ENCODE measurements around the gene PTBP3. TPM values are rescaled to one million over a fixed set of nuclear protein-coding genes. Genes with fewer than 3 reads are reported as not detected.
A peak's percentile ranks its signal among the peaks of the same experiment; 100 is the strongest.

PTBP3 gene
- total RNA-seq, 1 donor from 2014 or later: 108 TPM

DNA sequence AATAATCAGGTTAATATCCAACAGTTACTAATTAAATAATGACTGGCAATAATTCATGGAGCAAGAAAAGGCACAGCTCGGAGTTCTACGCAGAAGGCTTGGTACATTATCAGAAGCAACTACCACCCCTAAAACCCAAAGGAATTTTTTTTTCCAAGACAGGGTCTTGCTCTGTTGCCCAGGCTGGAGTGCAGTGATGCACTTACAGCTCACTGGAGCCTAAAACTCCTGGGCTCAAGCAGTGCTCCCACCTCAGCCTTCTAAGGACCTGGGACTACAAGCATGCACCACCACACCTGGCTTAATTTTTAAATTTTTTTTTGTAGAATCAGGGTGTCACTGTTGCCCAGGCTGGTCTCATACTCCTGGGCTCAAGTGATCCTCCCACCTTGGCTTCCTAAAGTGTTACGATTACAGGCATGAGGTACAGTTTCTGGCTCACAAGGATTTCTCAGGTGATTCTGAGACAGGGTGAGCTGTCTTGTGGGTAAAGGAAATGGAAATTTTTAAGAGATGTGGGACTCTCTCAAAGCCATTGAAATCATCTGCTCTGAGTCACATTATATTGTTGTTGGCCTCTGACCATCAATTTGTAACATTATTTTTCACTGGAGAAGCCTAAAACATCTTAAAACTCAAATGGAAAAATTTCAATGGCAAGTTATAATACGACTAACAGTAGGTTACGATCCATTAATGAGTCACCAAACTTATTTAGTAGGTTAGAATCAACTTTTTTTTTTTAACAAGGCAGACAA lies 26.8 kb upstream of the PTBP3 start:
- H3K4me2 ChIP-seq (ENCODE audit: low read length): peak overlapping the region; percentile 21
- Mint-ChIP-seq H3K27me3 (ENCODE audit: low read depth, unreplicated experiment) (no peaks in the 10 kb centered on the region), H3K27ac (ENCODE audit: unreplicated experiment) (no peak overlapping the region)

DNA sequence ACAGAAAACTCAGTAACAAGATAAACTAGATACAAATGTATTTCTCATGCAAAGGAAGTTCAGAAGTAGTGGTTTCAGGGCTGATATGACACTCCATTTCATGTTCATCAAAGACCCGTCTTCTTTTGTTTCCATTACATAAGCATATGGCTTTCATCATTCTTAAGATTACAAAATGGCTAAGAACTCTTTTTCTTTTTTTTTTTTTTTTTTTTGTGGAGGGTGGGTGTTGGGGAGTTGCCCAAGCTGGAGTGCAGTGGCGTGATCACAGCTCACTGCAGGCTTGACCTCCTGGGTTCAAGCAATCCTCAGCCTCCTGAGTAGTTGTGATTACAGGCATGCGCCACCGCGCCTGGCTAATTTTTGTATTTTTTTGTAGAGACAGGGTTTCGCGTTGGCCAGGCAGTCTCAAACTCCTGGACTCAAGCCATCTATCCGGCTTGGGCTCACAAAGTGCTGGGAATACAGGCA lies 22.0 kb upstream of the PTBP3 start:
- Mint-ChIP-seq H3K4me3 (ENCODE audit: unreplicated experiment) (no peak overlapping the region), H3K4me1 (ENCODE audit: low read depth, unreplicated experiment) (no peaks in the 10 kb centered on the region), H3K27ac (ENCODE audit: unreplicated experiment) (no peak overlapping the region), H3K9me3 (ENCODE audit: unreplicated experiment) (no peaks in the 10 kb centered on the region), H3K36me3 (ENCODE audit: low read depth, unreplicated experiment) (no peaks in the 10 kb centered on the region), H3K27me3 (ENCODE audit: low read depth, unreplicated experiment) (no peaks in the 10 kb centered on the region)
- TF ChIP-seq EZH2 (IDR thresholded peaks at IDR 0.05; ENCODE audit: insufficient read depth, low read length): no peak
- TF ChIP-seq, protein P1, sequence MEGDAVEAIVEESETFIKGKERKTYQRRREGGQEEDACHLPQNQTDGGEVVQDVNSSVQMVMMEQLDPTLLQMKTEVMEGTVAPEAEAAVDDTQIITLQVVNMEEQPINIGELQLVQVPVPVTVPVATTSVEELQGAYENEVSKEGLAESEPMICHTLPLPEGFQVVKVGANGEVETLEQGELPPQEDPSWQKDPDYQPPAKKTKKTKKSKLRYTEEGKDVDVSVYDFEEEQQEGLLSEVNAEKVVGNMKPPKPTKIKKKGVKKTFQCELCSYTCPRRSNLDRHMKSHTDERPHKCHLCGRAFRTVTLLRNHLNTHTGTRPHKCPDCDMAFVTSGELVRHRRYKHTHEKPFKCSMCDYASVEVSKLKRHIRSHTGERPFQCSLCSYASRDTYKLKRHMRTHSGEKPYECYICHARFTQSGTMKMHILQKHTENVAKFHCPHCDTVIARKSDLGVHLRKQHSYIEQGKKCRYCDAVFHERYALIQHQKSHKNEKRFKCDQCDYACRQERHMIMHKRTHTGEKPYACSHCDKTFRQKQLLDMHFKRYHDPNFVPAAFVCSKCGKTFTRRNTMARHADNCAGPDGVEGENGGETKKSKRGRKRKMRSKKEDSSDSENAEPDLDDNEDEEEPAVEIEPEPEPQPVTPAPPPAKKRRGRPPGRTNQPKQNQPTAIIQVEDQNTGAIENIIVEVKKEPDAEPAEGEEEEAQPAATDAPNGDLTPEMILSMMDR (IDR thresholded peaks at IDR 0.05; ENCODE audit: insufficient read depth, low read depth, low read length): no peak
- Histone ChIP-seq H3K9ac (ENCODE audit: low read length) (no peak overlapping the region), H3K9me3 (ENCODE audit: insufficient read depth, low read depth, low read length) (no peaks in the 10 kb centered on the region), H4K20me1 (ENCODE audit: insufficient read depth, low read length) (no peaks in the 10 kb centered on the region), H2AFZ (ENCODE audit: low read depth, low read length) (no peak overlapping the region), H3K4me1 (ENCODE audit: insufficient read depth, low read length) (peaks cover 4% of the 10 kb centered on the region), H3K4me2 (ENCODE audit: low read length) (no peak overlapping the region), H3K27me3 (ENCODE audit: insufficient read depth, low read length) (no peaks in the 10 kb centered on the region), H3K27ac (ENCODE audit: low read depth, low read length) (no peak overlapping the region), H3K79me2 (ENCODE audit: insufficient read depth, low read length) (no peaks in the 10 kb centered on the region), H3K4me3 (ENCODE audit: insufficient read depth, low read depth, low read length) (no peak overlapping the region), H3K36me3 (ENCODE audit: insufficient read depth, low read length) (no peaks in the 10 kb centered on the region)
- no peak for FAIRE-seq
- no peak for DNase-seq (ENCODE audit: low read depth)

More for the DNA sequence above, 26.8 kb upstream of the PTBP3 start:
- no peak for TF ChIP-seq EZH2 (IDR thresholded peaks at IDR 0.05; ENCODE audit: insufficient read depth, low read length)
- TF ChIP-seq, protein P1 (IDR thresholded peaks at IDR 0.05; ENCODE audit: insufficient read depth, low read depth, low read length): no peak
- Histone ChIP-seq H4K20me1 (ENCODE audit: insufficient read depth, low read length) (no peaks in the 10 kb centered on the region), H3K27ac (ENCODE audit: low read depth, low read length) (no peak overlapping the region), H3K27me3 (ENCODE audit: insufficient read depth, low read length) (no peaks in the 10 kb centered on the region), H3K4me3 (ENCODE audit: insufficient read depth, low read depth, low read length) (no peak overlapping the region), H2AFZ (ENCODE audit: low read depth, low read length) (no peak overlapping the region), H3K4me1 (ENCODE audit: insufficient read depth, low read length) (peaks cover 5% of the 10 kb centered on the region), H3K79me2 (ENCODE audit: insufficient read depth, low read length) (no peaks in the 10 kb centered on the region), H3K9ac (ENCODE audit: low read length) (no peak overlapping the region), H3K9me3 (ENCODE audit: insufficient read depth, low read depth, low read length) (no peaks in the 10 kb centered on the region), H3K36me3 (ENCODE audit: insufficient read depth, low read length) (no peaks in the 10 kb centered on the region)
- no peaks in the 10 kb centered on the region for H3K4me1 Mint-ChIP-seq (ENCODE audit: low read depth, unreplicated experiment)
- DNase-seq (ENCODE audit: low read depth) (peak; percentile 70), FAIRE-seq (peak; percentile 5)
- H3K4me3 Mint-ChIP-seq (ENCODE audit: unreplicated experiment): no peak overlapping the region
- no peaks in the 10 kb centered on the region for H3K36me3 Mint-ChIP-seq (ENCODE audit: low read depth, unreplicated experiment)
- no peaks in the 10 kb centered on the region for H3K9me3 Mint-ChIP-seq (ENCODE audit: unreplicated experiment)

All from astrocyte (in vitro differentiated cells and primary cell).